ENCODE results near the gene GRIK3.

The GRIK3 gene

GRCh38 chr1:36752891-36753361 is 281.4 kb downstream of the GRIK3 start:
- no peak for DNase-seq

GRCh38 chr1:36752431-36752830 is 281.9 kb downstream of the GRIK3 start:
- no peak for DNase-seq

GRCh38 chr1:36751525-36751924 is 282.8 kb downstream of the GRIK3 start:
- no peak for DNase-seq

GRCh38 chr1:36748466-36748865 is 285.8 kb downstream of the GRIK3 start:
- DNase-seq = no peak
